ENCODE data around the gene HPCAL1. TPM values are rescaled to one million over a fixed set of nuclear protein-coding genes. Genes with fewer than 3 reads are reported as not detected.

Gene HPCAL1
- total and polyA plus RNA-seq, 2 of the 8 experiments (the other 6 are each of a cell fraction or from before 2014, with no cell fraction given) = 5.8 to 8.6 TPM

DNA sequence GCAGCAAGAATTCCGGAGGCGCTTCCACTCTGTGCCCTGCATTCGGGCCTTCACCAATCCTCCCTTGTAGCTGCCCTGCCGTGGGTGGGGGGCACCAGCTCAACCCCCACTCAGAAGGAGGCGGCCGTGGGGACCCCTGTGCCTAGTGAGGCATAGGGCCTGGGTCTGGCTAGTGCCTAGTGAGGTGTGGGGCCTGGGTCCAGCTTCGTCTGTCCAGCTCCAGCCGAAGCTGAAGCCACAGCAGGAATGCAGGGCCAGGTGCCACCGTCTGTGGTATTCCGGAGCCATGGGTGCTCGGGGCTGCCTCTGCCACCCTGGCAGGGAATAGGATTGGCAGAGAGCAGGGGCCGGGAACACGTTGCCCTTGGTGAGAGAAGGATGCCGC lies 133.1 kb downstream of the HPCAL1 start:
- H2BK15ac ChIP-seq (ENCODE audit: low read length) = no peak overlapping the region
- H3K18ac ChIP-seq (ENCODE audit: extremely low read depth, low read length) = no peak overlapping the region
- no peak overlapping the region for H3K27ac ChIP-seq (ENCODE audit: low read depth, low read length)
- CTCF ChIA-PET (ENCODE audit: partially characterized antibody) = interaction anchor here (0.7 to 4.6 kb wide), 48 partner anchors 8 to 367 kb away, joined by 3 to 44 read pairs (median 6); no protein-coding TSS in a partner anchor
- H3K4me2 ChIP-seq (ENCODE audit: insufficient read depth in 1 of 2, low read depth in 2 of 2, low read length in 2 of 2) = no peak overlapping the region
- no peaks in the 10 kb centered on the region for H3K79me1 ChIP-seq (ENCODE audit: low read depth, low read length)
- peaks cover 0 to 3% (median 1%) of the 10 kb centered on the region in 4 experiments; a peak in 3 of 7 replicates for H3K4me1 ChIP-seq (replicated peaks in 1 of 4; ENCODE audit: control insufficient read depth in 3 of 4, insufficient read depth in 4 of 4, low read length in 3 of 4)
- peaks cover 0 to 8% of the 10 kb centered on the region in 2 experiments for H4K20me1 ChIP-seq (replicated peaks in 1 of 2; ENCODE audit: control insufficient read depth in 1 of 2, insufficient read depth in 2 of 2, low read length in 2 of 2)
- WGBS, 2 experiments (ENCODE audit: extremely low coverage in 1 of 2, insufficient coverage in 1 of 2, insufficient read length in 1 of 2, insufficient replicate concordance in 2 of 2, low coverage in 1 of 2, low lambda C conversion rate in 2 of 2, missing lambda C conversion rate in 1 of 2) = 77% methylated on average over 10 of the region's 14 CpGs; no CpG with 5 or more reads in 1 of the 2 experiments
- no peak overlapping the region for H3K14ac ChIP-seq (ENCODE audit: insufficient read length)
- H2BK120ac ChIP-seq (replicated peaks; ENCODE audit: low read depth, low read length) = no peak overlapping the region
- H3K36me3 ChIP-seq (ENCODE audit: control insufficient read depth in 2 of 4, insufficient read depth in 4 of 4, low read length in 3 of 4) = peaks cover 0 to 4% (median 2%) of the 10 kb centered on the region in 4 experiments; a peak in 4 of 8 replicates
- no peak overlapping the region for H4K91ac ChIP-seq (replicated peaks; ENCODE audit: insufficient read length, low read length)
- peaks cover 0 to 8% (median 3%) of the 10 kb centered on the region in 4 experiments; a peak in 3 of 7 replicates for H3K27me3 ChIP-seq (replicated peaks in 1 of 4; ENCODE audit: control insufficient read depth in 3 of 4, extremely low read depth in 1 of 4, insufficient read depth in 3 of 4, low read length in 3 of 4)
- no peak overlapping the region for H3K56ac ChIP-seq (replicated peaks; ENCODE audit: insufficient read length, low read depth, low read length)
- H3K23me2 ChIP-seq (ENCODE audit: low read depth, low read length) = peaks cover 6% of the 10 kb centered on the region
- H3K4me3 ChIP-seq (ENCODE audit: extremely low read depth in 1 of 4, insufficient read depth in 2 of 4, low read depth in 3 of 4, low read length in 4 of 4) = no peak overlapping the region
- peak overlapping the region; percentile 62; the same call in 1 of the 2 replicates for H4K8ac ChIP-seq (ENCODE audit: extremely low read depth, insufficient read depth, low read length)
- H2AK5ac ChIP-seq (ENCODE audit: low read depth, low read length) = no peak overlapping the region
- H3K79me2 ChIP-seq (ENCODE audit: control insufficient read depth in 1 of 2, insufficient read depth in 2 of 2, low read length in 2 of 2) = no peaks in the 10 kb centered on the region
- FAIRE-seq = no peak
- no peak overlapping the region for H3K4ac ChIP-seq (replicated peaks; ENCODE audit: insufficient read length, low read depth, low read length)
- H4K5ac ChIP-seq (ENCODE audit: insufficient read length, low read depth, low read length) = no peak overlapping the region
- H2AFZ ChIP-seq (ENCODE audit: low read length) = no peak overlapping the region
- no peak overlapping the region for H3K9ac ChIP-seq (replicated peaks in 1 of 4; ENCODE audit: extremely low read depth in 1 of 4, low read depth in 3 of 4, low read length in 3 of 4)
- TF ChIP-seq RXRA (IDR thresholded peaks at IDR 0.05; ENCODE audit: insufficient read depth, low read depth, low read length) (no peak), SUZ12 (IDR thresholded peaks at IDR 0.05; ENCODE audit: low read length) (no peak), JUN (IDR thresholded peaks at IDR 0.05; ENCODE audit: low read depth, low read length) (no peak), SIN3A (conservative IDR thresholded peaks at IDR 0.05 in 1 of 2, IDR thresholded peaks at IDR 0.05 in 1 of 2; ENCODE audit: low read depth in 1 of 2, low read length in 2 of 2) (no peak), BCL11A (IDR thresholded peaks at IDR 0.05; ENCODE audit: low read depth in 2 of 2, low read length in 2 of 2) (no peak)
- DNase-seq (ENCODE audit: low read depth in 1 of 2, low spot score in 2 of 2) = no peak
- H2BK20ac ChIP-seq (ENCODE audit: low read length) = no peak overlapping the region
- no peak overlapping the region for H3K23ac ChIP-seq (ENCODE audit: insufficient read length)
- no peaks in the 10 kb centered on the region for H3K9me3 ChIP-seq (ENCODE audit: insufficient read depth in 2 of 2, low read depth in 1 of 2, low read length in 1 of 2)
- POLR2A ChIA-PET (ENCODE audit: partially characterized antibody) = interaction anchor here (1.0 to 6.0 kb wide), 5 partner anchors 11 to 311 kb away, joined by 3 to 44 read pairs (median 5); partner anchors contain the start of gene ODC1
- H2BK12ac ChIP-seq (ENCODE audit: low read depth, low read length) = no peak overlapping the region
- no peak overlapping the region for H2BK5ac ChIP-seq (ENCODE audit: low read depth, low read length)
